H1 (cell line): ENCODE results near the gene ANKFN1.

Source experiments
- ATF3 ChIP-seq: IDR thresholded peaks from 2 replicates; pipeline ENCODE4 v1.6.1; 2011; ENCODE audit warnings: low read depth, mild to moderate bottlenecking, low read length; ENCODE audit not compliant: insufficient read depth
- CTCF ChIP-seq, 3 experiments: IDR thresholded peaks; 1 replicate in 2 of 3; 2 replicates in 1 of 3; pipeline versions ENCODE4 v1.5.1 to v1.6.1; 2011; ENCODE audit warnings: low read length in 3 of 3, mild to moderate bottlenecking in 3 of 3, inconsistent platforms in 2 of 3, low read depth in 1 of 3, moderate library complexity in 1 of 3; ENCODE audit not compliant: insufficient read depth in 1 of 3; ENCODE audit errors: control extremely low read depth in 1 of 3
- POLR2A ChIP-seq, 2 experiments: IDR thresholded peaks; 1 replicate in 1 of 2; 2 replicates in 1 of 2; pipeline ENCODE4 v1.6.1; 2011; ENCODE audit warnings: low read depth in 2 of 2, low read length in 2 of 2, mild to moderate bottlenecking in 2 of 2; ENCODE audit errors: control extremely low read depth in 1 of 2
- POLR2AphosphoS5 ChIP-seq: IDR thresholded peaks from 2 replicates; pipeline ENCODE4 v1.6.1; 2011; ENCODE audit warnings: low read depth, low read length
- RAD21 ChIP-seq, 2 experiments: IDR thresholded peaks in 1 of 2; conservative IDR thresholded peaks in 1 of 2; 2 replicates each; pipeline ENCODE4 v1.6.1; 2011; ENCODE audit warnings: low read depth in 2 of 2, low read length in 2 of 2, improper control_type of control experiment in 1 of 2, inconsistent platforms in 1 of 2, mild to moderate bottlenecking in 1 of 2, moderate library complexity in 1 of 2
- SRF ChIP-seq: IDR thresholded peaks from 2 replicates; pipeline ENCODE4 v1.6.1; 2011; ENCODE audit warnings: mild to moderate bottlenecking, low read depth, low read length, moderate library complexity

GRCh38 chr17:56502120-56502654, 348.9 kb downstream of the ANKFN1 start:
- TF ChIP-seq RAD21 (IDR thresholded peaks at IDR 0.05 in 1 of 2, conservative IDR thresholded peaks at IDR 0.05 in 1 of 2; ENCODE audit: low read depth in 2 of 2, low read length in 2 of 2), result no peak
- no peak for TF ChIP-seq CTCF (IDR thresholded peaks at IDR 0.05; ENCODE audit: control extremely low read depth in 1 of 3, insufficient read depth in 1 of 3, low read depth in 1 of 3, low read length in 3 of 3)
- TF ChIP-seq POLR2AphosphoS5, result no peak
- TF ChIP-seq ATF3, result no peak
- no peak for TF ChIP-seq SRF
- TF ChIP-seq POLR2A (IDR thresholded peaks at IDR 0.05; ENCODE audit: control extremely low read depth in 1 of 2, low read depth in 2 of 2, low read length in 2 of 2), result no peak
